ENCODE results near the gene CHST12. TPM values are rescaled to one million over a fixed set of nuclear protein-coding genes. Genes with fewer than 3 reads are reported as not detected.

Gene CHST12
- total RNA-seq, 1 experiment from 2014 or later = 19.3 TPM

GRCh38 chr7:2440608-2441245 is 37.3 kb downstream of the CHST12 start:
- Mint-ChIP-seq H3K4me3 (no peak overlapping the region), H3K27me3 (ENCODE audit: low read depth) (no peaks in the 10 kb centered on the region), H3K9me3 (no peaks in the 10 kb centered on the region; a peak in 1 of 5 replicates), H3K27ac (peak overlapping the region in 2 of 3 experiments; percentile 19 to 20; a peak in 1 of 7 replicates), H3K36me3 (ENCODE audit: insufficient read depth in 1 of 3, low read depth in 3 of 3) (peaks cover 0 to 29% (median 10%) of the 10 kb centered on the region in 3 experiments; a peak in 6 of 7 replicates), H3K4me1 (peaks cover 0 to 13% of the 10 kb centered on the region in 2 experiments; a peak in 2 of 4 replicates)
- no CpG with 5 or more reads among the region's 21 CpGs for WGBS (ENCODE audit: extremely low coverage, insufficient read length, low lambda C conversion rate)
- H3K27ac ChIP-seq (ENCODE audit: insufficient read length, low read depth, low read length) = no peak overlapping the region
- H3K9ac ChIP-seq (ENCODE audit: extremely low read depth, insufficient read length, low read length) = no peak overlapping the region
- H3K4me2 ChIP-seq (ENCODE audit: insufficient read depth, insufficient read length, low read length) = no peak overlapping the region
- H3K27me3 ChIP-seq (ENCODE audit: insufficient read depth, low read length) = no peaks in the 10 kb centered on the region
- H3K4ac ChIP-seq (ENCODE audit: low read depth, low read length) = no peak overlapping the region
- no peak overlapping the region for H2AFZ ChIP-seq (ENCODE audit: low read length)
- H3K79me1 ChIP-seq (ENCODE audit: insufficient read depth, low read depth, low read length, poor library complexity, severe bottlenecking) = no peaks in the 10 kb centered on the region
- H2AK5ac ChIP-seq (ENCODE audit: insufficient read length, low read length) = no peak overlapping the region
- H3K79me2 ChIP-seq (ENCODE audit: insufficient read depth, low read length) = no peaks in the 10 kb centered on the region
- H3K4me1 ChIP-seq (ENCODE audit: insufficient read depth, low read length) = no peaks in the 10 kb centered on the region
- no peak for TF ChIP-seq CTCF (conservative IDR thresholded peaks at IDR 0.05)
- no peak overlapping the region; the same call in 1 of the 2 replicates for H3K14ac ChIP-seq (ENCODE audit: insufficient read depth, low read length)
- no peak overlapping the region for H4K91ac ChIP-seq (ENCODE audit: insufficient read length, low read depth, low read length)
- H2BK15ac ChIP-seq (ENCODE audit: low read depth, low read length) = no peak overlapping the region
- no peak overlapping the region for H4K5ac ChIP-seq (ENCODE audit: insufficient read length, low read depth, low read length)
- no peaks in the 10 kb centered on the region for H3K23me2 ChIP-seq (ENCODE audit: insufficient read length, low read depth, low read length, poor library complexity, severe bottlenecking)
- H4K20me1 ChIP-seq (ENCODE audit: control insufficient read depth, insufficient read depth, insufficient read length) = no peaks in the 10 kb centered on the region
- no peak overlapping the region for H2BK12ac ChIP-seq (ENCODE audit: insufficient read length, low read depth, low read length)
- no peak overlapping the region for H3K18ac ChIP-seq (ENCODE audit: insufficient read length, low read depth, low read length)
- no peak overlapping the region for H2BK5ac ChIP-seq (ENCODE audit: insufficient read length, low read length)
- H2BK120ac ChIP-seq (ENCODE audit: low read depth, low read length, poor library complexity, severe bottlenecking) = no peak overlapping the region
- DNase-seq = no peak
- H3K56ac ChIP-seq (ENCODE audit: insufficient read length, low read depth, low read length) = no peak overlapping the region
- no peak overlapping the region for H4K8ac ChIP-seq (replicated peaks; ENCODE audit: insufficient read length, low read depth, low read length)
- no peak overlapping the region for H3K23ac ChIP-seq (ENCODE audit: insufficient read length, low read depth, low read length)
- no peak overlapping the region for H3T11ph ChIP-seq (ENCODE audit: low read length)
- H2BK20ac ChIP-seq (ENCODE audit: low read depth, low read length, poor library complexity, severe bottlenecking) = no peak overlapping the region
- H3K9me3 ChIP-seq (ENCODE audit: control insufficient read depth, low read depth, low read length) = no peaks in the 10 kb centered on the region

All from H9 (cell line).